ENCODE data around the gene ISG15.

DNA sequence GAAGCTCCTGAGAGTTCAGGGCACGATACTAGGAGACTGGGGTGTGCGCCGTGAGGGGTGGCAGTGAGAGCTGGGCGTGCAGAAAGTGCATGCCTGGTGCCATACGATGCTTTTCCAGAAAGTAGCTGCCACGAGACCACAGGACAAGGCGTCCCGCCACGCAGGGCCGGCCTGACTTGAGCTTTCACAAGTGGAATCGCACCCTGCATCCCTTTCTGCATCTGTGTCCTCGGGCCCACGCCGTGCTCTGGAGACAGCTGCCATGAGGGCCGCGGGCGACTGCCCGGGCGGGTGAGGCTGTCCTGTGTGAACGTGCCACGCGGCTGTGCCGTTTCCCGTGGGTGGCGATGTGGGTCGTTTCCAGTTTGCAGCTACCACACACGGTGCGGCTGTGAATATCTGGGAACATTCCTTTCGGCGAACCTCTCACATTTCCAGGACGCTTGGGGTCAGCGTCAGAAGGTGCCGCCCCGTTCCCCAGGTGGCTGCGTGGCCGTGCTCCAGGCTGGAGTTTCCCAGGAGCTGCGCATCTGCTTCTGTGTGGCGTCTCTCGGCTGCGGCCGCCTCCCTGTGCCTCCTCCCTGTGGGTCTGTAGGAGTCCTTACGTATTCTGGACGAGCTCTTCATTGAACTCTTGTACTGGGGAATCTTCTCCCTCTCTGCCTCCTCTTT, 30.4 kb upstream of the ISG15 start:
- TF ChIP-seq, protein P1, sequence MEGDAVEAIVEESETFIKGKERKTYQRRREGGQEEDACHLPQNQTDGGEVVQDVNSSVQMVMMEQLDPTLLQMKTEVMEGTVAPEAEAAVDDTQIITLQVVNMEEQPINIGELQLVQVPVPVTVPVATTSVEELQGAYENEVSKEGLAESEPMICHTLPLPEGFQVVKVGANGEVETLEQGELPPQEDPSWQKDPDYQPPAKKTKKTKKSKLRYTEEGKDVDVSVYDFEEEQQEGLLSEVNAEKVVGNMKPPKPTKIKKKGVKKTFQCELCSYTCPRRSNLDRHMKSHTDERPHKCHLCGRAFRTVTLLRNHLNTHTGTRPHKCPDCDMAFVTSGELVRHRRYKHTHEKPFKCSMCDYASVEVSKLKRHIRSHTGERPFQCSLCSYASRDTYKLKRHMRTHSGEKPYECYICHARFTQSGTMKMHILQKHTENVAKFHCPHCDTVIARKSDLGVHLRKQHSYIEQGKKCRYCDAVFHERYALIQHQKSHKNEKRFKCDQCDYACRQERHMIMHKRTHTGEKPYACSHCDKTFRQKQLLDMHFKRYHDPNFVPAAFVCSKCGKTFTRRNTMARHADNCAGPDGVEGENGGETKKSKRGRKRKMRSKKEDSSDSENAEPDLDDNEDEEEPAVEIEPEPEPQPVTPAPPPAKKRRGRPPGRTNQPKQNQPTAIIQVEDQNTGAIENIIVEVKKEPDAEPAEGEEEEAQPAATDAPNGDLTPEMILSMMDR (IDR thresholded peaks at IDR 0.05; ENCODE audit: poor library complexity), result no peak
- no peak for TF ChIP-seq EZH2 (IDR thresholded peaks at IDR 0.05; ENCODE audit: borderline replicate concordance)
- no peak for TF ChIP-seq EZH2phosphoT487 (IDR thresholded peaks at IDR 0.05; ENCODE audit: low read depth, severe bottlenecking, unreplicated experiment)

All from hepatocyte (in vitro differentiated cells).